Body of pancreas (tissue), 4 donors: ENCODE results near the gene CAPN12.

Source experiments
- POLR2A ChIP-seq, 3 donors: fragments of 450-650 bp; IDR thresholded peaks; one replicate each; pipeline ENCODE4 v1.6.1; 2016; ENCODE audit warnings: antibody characterized with exemption in 3 of 3, mild to moderate bottlenecking in 2 of 3
- TF ChIP-seq, protein P1 (sequence below), 7 experiments: fragments of 450-650 bp in 4 of 7; fragments of 200-600 bp in 3 of 7; sonication (generic) in 3 of 7; IDR thresholded peaks; one replicate each; pipeline ENCODE4 v1.5.1; 2016 to 2019; ENCODE audit warnings: antibody characterized with exemption in 7 of 7

DNA sequence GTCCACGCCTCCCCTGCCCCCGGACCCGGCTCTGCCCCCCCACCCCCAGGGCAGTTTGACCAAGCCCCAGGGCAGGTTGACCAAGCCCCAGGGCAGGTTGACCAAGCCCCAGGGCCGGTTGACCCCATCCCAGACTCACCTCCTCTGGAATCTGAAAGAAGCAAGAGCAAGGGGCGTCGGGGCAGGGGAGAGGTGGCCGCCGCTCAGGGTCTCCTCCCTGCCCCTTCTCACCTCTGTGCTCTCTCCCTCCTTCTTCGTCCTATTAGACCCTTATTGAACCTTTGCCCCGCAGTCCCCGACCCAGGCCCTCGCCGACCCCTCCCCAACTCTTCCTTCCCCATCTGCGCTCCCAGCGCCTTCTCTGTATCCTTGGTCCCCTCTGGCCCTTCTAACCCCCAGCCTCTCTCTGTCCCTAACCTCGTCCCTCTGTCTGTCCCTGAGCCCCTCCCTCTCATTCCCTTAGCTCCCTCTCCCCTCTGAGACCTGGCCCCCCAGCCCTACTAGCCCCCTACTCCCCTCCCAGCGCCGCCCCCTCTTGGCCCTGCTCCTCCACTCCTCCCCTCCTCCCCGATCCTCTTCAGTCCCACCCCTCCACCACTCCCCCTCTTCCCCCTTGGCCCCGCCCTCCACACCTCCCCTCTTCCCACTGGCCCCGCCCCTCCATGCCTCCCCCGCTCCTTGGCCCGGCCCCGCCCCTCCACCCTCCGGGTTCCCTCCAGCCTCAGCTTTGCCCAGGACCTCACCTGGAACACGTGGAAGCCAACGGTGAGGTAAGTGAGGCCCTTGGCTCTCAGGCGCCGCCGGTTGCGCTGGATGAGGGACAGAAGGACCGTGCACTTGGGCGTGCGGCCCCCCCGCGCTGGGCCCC is 7.6 kb downstream of the CAPN12 start:
- no peak for TF ChIP-seq POLR2A (IDR thresholded peaks at IDR 0.05)
- TF ChIP-seq, protein P1, sequence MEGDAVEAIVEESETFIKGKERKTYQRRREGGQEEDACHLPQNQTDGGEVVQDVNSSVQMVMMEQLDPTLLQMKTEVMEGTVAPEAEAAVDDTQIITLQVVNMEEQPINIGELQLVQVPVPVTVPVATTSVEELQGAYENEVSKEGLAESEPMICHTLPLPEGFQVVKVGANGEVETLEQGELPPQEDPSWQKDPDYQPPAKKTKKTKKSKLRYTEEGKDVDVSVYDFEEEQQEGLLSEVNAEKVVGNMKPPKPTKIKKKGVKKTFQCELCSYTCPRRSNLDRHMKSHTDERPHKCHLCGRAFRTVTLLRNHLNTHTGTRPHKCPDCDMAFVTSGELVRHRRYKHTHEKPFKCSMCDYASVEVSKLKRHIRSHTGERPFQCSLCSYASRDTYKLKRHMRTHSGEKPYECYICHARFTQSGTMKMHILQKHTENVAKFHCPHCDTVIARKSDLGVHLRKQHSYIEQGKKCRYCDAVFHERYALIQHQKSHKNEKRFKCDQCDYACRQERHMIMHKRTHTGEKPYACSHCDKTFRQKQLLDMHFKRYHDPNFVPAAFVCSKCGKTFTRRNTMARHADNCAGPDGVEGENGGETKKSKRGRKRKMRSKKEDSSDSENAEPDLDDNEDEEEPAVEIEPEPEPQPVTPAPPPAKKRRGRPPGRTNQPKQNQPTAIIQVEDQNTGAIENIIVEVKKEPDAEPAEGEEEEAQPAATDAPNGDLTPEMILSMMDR (IDR thresholded peaks at IDR 0.05) = no peak
